HG03045 (cell line): ENCODE results near the gene PLCB1.

Experiments
- ATAC-seq: cut with Tn5 transposase; IDR thresholded peaks from one replicate; pipeline ENCODE4 v1.9.1; 2021; ENCODE audit warnings: mild to moderate bottlenecking, moderate library complexity; ENCODE audit not compliant: unreplicated experiment

Gene PLCB1

DNA sequence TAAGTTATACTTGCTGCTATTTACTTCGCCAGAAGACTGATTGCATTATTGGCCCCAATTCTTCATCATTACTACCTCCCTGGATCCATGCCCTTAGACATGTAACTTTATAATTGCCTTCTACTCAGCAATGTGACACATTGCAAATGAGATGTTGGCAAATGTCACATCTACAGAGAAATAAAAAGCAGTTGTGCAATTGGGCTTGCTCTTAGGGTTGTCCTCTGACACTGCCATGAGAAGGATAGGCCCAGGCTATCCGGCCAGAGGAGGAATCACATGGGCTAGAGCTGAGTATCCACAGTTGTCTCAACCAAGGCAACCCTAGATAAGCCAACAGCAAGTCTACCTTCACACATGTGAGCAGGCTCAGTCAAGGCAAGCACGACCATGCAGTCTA, 447.0 kb downstream of the PLCB1 start:
- ATAC-seq, result no peak

DNA sequence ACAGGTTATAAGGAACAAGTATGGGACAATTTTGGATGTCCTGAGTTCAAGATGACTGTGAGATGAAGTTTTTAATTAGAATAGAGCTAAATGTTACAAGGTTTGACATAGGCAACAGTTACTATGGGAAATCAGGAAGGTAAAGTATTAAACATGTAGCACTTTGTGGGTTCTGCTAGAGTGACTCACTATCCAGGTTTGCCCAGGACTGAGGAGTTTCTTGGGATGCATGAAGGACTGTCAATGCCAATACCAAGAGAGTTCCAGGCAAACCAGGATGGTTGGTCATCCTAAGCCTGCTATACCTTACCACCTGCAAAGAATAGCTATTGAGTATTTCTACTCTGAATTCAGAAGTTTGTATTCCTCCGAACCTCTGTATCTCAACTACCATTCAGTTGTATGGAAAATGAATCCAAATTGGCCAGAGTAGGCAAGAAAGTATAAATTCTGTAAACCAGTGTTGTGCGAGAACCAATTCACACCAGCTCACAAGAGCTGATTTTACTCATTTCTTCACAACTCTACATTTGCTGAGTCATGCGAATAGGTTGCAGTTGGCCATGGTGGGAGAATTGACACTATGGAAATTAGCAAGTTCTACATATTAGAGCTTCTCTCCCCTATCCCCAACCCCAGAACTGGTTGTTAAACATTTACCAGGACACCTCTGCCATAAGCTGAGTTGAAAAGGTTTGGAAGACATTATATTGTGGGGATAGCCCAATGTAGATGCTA, 449.5 kb downstream of the PLCB1 start:
- no peak for ATAC-seq

DNA sequence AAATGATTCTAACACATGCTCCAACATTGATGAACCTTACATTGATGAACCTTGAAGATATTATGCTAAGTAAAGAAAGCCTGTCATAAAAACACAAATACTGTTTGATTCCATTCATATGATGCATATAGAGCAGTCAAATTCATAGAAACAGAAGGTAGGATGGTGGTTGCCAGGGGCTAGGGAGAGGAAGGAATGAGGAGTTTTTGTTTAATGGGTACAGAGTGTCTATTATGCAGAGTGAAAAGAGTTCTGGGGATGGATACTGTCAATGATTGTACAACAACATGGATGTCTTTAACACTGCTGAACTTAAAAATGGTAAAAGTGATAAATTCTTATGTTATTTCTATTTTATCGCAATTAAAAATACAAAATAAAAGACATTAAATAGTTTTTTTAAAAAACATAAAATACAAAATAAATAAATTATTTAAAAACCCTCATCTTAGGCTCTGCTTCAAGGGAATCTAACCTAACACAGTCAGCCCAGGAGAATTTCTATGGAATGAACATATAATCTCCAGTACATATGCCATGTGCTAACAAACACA, 451.0 kb downstream of the PLCB1 start:
- no peak for ATAC-seq

DNA sequence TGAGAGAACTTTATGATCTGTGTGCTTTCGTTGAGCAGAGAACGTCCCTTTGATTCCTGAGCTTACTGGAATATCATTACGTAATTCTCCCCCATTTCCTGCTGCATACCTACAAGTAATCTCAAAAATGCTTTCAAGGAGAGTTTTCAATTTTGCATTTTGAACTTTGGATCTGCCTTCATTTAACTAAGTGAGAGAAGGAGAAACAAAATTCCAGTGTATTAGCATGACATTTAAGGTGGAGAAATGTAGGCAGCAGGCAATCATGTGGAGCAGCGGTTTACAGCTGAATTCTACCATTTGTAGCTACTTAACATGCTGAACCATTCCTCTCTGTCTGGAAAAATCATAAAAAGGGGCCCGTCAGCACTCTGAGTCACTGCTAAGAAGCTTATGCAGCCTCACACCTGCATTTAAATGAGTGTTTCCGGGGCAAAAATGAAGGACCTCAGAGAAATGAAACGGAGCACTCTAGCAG, 451.5 kb downstream of the PLCB1 start:
- ATAC-seq, result no peak

DNA sequence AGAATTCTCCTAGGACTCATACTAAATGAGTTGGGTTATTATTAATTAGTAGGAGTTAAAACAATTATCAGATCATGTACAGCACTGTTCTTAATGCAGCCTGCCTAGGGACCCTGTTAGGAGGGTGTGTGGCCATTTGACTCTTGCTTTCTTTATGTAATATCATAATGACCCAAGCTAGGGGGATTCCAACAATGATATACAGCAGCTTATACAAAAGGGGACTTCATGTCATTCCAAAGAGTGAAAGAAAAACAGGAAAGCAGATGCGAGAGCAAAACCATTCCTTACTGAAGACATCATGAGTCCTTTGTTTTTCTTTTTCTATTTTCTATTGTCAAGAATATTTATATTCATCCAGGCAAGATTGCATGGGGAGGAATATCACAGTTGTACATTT, 455.2 kb downstream of the PLCB1 start:
- ATAC-seq, result no peak

DNA sequence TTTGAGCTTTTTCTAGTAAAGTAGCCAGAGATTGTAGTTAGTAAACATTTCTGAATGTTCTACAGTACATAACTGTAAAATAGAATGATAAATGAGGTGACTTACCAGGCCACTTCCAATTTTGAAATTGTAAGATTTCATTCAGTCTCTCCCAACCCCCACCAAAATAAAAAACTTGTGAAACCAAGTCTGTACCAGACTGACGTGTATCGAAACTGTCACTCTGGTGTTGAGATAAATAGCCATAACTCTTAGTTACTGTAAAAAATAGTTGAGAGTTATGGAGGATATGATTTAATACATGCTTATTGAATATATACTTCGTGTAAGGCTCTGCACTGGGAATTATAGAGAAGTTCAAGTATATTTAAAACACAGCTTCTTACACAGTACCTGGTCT, 455.7 kb downstream of the PLCB1 start:
- ATAC-seq, result no peak

DNA sequence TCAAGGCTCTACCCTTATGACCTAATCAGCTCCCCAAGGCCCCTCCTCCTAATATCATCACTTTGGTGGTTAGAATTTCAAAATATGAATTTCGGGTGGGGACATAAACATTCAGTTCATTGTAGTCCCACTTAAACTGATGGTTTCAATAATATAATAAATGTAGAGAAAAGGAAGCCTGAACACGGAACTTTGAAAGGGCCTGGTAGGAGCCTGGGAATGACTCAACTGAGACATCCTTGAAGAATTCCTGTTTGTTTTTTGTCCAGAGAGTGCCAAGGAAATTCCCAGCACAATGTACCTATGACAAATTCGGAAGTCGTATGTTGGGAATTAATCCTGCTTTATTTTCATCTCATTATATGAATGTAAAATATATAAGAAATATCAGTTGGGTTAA, 457.9 kb downstream of the PLCB1 start:
- ATAC-seq, result no peak

DNA sequence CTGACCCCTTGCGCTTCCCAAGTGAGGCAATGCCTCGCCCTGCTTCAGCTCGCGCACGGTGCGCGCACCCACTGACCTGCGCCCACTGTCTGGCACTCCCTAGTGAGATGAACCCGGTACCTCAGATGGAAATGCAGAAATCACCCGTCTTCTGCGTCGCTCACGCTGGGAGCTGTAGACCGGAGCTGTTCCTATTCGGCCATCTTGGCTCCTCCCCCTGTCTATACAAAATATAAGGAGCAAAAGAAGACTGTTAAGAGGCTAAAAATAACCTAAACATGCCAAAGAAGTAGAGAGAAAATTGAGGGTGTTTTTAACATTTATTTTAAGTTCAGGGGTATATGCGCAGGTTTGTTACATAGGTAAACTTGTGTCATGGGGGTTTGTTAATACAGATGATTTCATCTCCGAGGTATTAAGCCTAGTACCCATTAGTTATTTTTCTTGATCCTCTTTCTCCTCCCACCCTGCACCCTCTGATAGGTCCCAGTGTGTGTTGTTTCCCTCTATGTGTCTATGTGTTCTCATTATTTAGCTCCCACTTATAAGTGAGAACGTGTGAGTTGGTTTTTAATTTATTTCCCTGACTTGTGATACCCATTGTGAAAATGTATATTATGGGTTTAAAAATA, 469.0 kb downstream of the PLCB1 start:
- peak; percentile 14 for ATAC-seq

DNA sequence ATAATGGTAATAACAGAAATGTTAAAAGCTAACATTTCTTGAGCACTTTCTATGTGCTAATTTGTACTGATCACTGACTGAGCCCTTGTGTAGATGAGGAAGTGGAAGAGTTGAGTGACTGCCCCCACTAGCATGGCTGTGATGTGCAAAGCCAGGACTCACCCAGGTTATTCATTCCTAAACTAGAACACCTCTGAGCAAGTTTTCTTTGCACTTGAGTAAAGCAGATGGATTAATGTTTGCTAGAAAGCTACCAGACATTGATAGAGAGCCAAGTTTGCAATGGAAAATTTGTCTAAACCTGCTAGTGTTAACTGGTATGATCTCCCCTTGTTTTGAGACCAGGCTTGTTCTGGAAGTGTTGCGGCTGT, 469.5 kb downstream of the PLCB1 start:
- peak; percentile 87 for ATAC-seq

DNA sequence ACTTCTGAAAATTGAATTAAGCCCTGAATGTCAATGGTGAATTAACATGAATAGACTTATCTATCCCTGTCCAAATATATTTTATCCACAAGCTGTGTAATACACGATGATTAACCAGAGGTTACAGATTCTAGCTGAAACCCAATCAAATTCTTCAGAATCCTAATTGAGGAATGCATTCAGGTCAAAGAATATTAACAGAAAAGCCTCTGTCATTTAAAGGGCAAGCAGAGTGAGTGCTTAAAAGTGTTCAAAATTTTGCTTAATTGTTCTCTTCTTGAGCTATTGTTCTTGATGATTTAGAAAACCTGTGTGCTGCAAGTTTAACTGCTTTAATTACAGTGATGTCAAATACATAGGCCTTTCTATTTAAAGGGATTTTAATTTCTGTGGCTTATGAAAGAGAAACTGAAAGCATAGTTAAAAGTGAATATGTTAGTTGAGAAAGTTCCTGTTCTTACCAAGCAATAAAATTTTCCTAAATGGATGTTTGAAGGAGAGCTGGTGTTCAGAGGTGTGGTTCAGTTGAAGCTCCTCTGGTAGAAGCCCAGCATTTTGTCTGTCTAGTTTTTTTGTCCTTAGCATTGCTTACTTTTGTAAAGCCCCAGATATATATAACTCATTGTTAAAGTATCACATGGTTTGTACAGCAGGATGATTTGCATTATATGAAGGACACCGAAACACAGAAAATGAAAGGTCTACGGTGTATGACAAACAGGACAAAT, 470.5 kb downstream of the PLCB1 start:
- peak; percentile 68 for ATAC-seq

DNA sequence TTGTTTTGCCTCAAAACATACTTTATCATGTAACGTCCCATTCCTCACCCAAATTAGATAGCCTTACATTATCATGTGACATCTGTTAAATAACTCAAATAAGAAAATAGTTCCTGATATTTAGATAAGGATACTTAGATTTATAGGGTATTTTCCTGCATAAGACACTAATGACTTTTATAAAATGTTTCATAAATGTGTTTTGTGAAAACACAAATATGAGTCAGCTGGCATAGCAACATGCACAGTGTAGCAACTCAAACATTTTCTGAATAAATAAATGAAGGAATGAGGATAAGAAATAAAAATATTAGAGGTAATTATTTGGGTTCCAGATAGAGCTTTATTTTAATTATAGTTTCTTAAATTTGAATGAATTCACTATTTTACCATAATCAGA, 476.4 kb downstream of the PLCB1 start:
- ATAC-seq, result no peak

DNA sequence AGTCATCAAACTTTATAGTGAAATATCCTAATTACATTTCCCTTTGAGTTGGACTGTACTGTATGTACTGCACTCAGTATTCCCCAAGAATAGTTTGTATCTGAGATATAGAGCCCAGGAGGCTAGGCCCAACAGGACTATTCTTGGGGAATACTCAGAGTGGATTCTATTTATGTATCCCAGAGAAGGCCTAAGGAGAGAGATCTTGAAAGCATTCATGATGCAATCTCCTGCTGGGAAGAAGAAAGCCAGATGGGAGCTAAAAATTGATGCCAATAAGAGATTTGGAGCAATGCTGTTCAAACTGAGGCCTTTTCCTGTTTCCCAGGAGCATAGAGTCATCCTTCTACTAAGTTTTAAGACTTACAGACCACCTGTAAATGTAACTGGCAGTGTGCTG, 484.7 kb downstream of the PLCB1 start:
- no peak for ATAC-seq

DNA sequence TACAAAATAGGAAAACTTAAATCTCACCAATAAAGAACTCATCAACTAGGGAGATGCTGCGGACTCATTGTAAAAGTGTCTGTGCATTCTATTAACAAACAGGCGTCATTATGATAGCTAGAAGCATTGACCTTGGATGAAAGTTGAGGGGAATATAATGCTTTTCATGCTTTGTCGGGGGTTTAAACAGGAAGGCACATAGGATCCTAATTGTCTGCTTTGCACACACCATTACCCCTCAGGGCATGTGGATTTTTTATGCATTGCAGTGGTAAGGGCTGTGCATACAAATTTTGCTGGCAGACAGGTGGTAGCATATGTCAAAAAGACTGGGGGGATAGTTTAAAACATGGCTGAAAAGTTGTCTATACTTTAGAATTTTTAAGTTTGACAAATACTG, 488.9 kb downstream of the PLCB1 start:
- ATAC-seq, result no peak

DNA sequence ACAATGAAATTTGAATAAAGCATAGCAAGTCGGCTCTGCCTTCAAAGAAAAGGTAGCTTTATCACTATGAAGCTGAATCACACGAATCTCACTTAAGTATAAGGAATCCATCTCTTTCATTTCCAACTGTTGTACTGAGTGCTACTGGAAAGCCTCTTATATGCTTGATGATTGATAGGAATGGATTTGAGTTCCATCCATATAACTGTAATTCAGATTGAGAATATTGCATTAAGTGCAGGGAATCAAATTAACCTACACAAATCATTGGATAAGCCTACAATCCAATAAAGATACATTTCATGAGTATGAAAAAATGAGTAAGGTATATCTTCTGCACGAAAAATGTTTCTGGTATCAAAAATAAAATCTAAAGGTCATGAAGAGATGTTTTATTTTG, 492.0 kb downstream of the PLCB1 start:
- no peak for ATAC-seq

DNA sequence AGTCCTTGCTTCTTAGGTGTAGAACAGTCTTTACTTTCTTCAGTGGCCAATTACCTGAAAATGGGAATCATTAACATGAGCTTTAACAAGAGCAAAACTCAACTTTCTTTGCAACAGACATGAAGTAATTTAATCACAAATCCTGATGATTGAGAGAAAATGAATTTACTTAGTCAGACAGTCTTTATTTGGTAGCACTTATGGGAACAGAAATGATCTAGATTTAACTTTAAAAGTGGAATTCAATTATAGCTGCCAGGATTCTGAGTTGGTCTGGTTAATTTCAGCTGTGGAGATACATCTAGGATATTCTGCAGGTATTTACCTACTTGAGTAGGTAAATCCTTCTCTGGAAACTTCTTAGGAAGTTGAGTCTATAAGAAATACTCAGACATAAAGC, 492.6 kb downstream of the PLCB1 start:
- ATAC-seq, result no peak

DNA sequence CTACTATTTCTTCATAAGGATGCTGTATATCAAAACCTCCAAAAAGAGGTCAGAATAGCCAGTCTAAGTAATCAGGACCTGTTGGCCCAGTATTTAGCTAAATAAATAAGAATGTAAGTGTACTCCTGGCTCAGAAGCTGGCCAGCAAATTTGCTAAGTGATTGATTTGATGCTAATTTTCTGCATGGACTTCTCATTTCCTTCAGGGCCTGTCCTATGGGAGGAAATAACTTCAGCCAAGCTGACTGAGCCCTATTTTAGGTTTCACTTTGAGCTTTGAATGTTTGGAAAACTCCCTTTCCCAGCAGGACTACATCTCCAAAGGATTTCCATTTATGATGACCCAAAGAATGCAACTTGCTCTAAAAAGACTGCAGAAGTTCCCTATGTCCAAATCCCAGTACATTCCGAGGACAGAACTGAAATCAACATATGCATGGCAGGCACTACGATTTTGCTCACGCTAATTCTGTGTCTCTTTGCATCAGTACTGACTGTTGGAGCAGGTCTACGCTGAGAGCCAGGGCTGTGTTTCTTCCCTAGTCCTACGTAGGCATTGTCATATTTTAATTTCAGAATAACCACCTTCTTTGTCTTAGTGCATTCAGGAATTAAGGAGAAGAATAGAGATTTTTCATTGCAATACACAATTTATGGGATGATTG, 495.4 kb downstream of the PLCB1 start:
- no peak for ATAC-seq

DNA sequence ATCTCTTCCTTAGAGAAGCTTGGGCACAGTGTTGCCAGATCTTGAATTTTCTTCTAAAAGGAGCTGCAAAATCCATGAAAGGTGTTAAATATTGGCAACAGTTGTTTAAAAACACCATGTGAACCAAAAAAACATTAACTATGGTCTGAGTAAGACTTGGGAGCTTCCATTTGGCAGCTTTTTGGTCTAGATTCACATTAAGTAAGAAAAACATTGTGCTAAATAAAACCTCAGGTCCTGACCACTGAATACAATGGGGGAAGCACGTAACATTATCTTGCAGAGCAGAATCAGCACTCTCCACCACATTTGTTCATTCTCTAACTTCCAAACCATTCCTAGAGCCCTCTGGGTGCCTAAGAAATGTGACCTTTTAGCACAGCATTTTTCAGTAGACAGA, 499.2 kb downstream of the PLCB1 start:
- ATAC-seq, result no peak

DNA sequence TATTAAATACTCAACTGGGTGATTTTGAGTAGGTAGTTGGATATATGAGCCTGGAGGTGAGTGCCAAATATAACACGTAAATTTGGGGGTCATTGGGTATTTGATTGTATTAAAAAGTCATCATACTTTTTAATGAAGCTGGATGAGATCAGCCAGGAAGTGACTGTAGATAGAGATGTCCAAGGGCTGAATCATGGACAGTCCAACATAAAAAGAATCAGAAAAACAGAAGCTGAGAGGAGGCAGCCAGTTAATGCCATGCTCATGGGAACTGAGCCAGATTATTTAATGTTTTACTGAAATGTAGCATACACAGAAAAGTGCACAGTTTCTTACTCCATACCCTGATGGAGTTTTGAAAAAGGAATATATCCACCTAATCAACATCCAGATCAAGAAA, 501.3 kb downstream of the PLCB1 start:
- ATAC-seq, result no peak

DNA sequence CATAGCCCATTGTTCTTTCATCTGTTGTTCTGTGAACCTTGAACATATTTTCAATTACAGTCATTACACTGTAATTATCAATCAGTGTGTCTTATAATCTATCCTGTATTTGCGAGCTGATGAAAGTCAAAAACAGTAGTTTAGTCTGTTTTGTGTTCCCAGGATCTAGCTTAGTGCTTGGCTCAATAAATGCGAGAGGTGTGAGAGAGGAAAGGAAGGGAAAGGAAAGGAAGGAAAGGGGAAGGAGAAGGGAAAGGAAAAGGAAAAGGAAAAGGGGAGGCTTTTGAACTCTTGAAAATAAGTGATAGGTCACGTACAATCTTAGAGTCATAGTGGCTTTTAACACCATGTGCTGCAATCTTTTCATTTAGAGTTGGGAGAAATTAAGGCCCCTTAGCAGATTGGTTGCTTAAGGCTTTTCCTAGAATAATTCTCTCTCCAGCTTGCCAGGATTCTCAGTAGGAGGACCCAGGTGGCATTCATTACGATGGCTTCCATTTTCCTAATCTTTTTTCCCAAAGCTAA, 503.0 kb downstream of the PLCB1 start:
- no peak for ATAC-seq

DNA sequence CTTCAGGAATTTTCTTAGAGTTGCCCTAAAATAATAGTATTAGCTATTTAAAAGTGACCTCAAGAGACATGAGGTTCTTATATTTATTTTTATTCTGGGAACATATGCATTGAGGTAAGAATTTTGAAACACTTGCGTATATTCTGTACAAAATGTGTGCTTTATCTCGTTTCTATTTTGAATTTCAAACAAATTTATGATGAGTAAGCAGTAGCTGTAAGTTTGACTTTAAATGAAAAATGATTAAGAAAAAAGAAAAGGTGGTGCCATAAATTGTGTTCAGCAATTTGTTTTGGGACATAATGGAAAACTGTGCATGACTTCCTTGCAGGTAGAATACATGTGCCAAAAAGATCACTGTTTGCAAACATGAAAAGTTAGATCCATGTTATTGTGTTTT, 503.8 kb downstream of the PLCB1 start:
- ATAC-seq, result no peak
